ENCODE results near the gene CCNG2. TPM values are rescaled to one million over a fixed set of nuclear protein-coding genes. Genes with fewer than 3 reads are reported as not detected.

CCNG2 gene
- total and polyA plus RNA-seq, 9 of the 15 experiments (the other 6 are each of a cell fraction or from before 2014, with no cell fraction given), result 0.49 to 6.6 (median 2.9) TPM

- TF ChIP-seq, protein P1, sequence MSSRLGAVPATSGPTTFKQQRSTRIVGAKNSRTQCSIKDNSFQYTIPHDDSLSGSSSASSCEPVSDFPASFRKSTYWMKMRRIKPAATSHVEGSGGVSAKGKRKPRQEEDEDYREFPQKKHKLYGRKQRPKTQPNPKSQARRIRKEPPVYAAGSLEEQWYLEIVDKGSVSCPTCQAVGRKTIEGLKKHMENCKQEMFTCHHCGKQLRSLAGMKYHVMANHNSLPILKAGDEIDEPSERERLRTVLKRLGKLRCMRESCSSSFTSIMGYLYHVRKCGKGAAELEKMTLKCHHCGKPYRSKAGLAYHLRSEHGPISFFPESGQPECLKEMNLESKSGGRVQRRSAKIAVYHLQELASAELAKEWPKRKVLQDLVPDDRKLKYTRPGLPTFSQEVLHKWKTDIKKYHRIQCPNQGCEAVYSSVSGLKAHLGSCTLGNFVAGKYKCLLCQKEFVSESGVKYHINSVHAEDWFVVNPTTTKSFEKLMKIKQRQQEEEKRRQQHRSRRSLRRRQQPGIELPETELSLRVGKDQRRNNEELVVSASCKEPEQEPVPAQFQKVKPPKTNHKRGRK (tag; IDR thresholded peaks at IDR 0.05), result no peak
- TF ChIP-seq SLC30A9 (CRISPR knock-in tag; IDR thresholded peaks at IDR 0.05) (no peak), MCM3 (IDR thresholded peaks at IDR 0.05) (no peak), TCFL5 (CRISPR knock-in tag; conservative IDR thresholded peaks at IDR 0.05) (no peak), ZNF41 (CRISPR knock-in tag; conservative IDR thresholded peaks at IDR 0.05) (no peak), GABPA (tag; conservative IDR thresholded peaks at IDR 0.05; ENCODE audit: low read depth) (no peak)
Measured at GRCh38 chr4:77159806-77160205, 2.8 kb downstream of the CCNG2 start (continued).

DNA sequence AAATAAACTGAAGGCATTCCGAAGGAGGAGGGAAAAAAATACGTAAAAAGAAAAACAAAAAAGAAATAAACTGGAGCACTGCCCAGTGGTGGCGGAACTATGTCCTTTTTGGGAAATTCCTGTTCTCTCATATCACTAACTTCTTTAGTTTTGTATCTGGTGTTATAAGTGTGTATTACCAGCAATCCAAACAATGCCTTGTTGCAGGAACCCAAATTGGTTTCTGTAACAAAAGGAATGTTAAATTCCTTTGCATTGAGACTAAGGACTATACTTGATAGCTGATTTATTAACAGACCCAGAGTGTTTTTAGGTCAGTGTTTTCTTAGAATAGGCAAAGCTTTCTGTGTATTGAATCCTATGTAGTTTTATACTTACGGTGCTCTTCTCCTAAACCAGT, 6.6 kb downstream of the CCNG2 start:
- FAIRE-seq, result no peak
- TF ChIP-seq ARID1B (IDR thresholded peaks at IDR 0.05) (no peak), E2F6 (IDR thresholded peaks at IDR 0.05; ENCODE audit: borderline replicate concordance in 1 of 2, extremely low read depth in 1 of 2, insufficient read depth in 1 of 2, insufficient read length in 1 of 2, low read depth in 1 of 2, low read length in 1 of 2, poor library complexity in 1 of 2, severe bottlenecking in 1 of 2) (no peak), KLF13 (tag; IDR thresholded peaks at IDR 0.05; ENCODE audit: borderline replicate concordance, low read depth) (no peak), GABPB2 (CRISPR knock-in tag; conservative IDR thresholded peaks at IDR 0.05) (no peak), E2F5 (CRISPR knock-in tag; IDR thresholded peaks at IDR 0.05) (no peak), MAFF (IDR thresholded peaks at IDR 0.05; ENCODE audit: low read length) (no peak), MYC (IDR thresholded peaks at IDR 0.05; ENCODE audit: low read depth, low read length) (no peak), MYC (CRISPR knock-in tag; IDR thresholded peaks at IDR 0.05; ENCODE audit: borderline replicate concordance, low read depth) (no peak), ELF4 (CRISPR knock-in tag; IDR thresholded peaks at IDR 0.05) (no peak), MCM3 (IDR thresholded peaks at IDR 0.05) (no peak), ESRRB (CRISPR knock-in tag; IDR thresholded peaks at IDR 0.05; ENCODE audit: borderline replicate concordance) (no peak), NR1H2 (CRISPR knock-in tag; IDR thresholded peaks at IDR 0.05) (no peak), ZBTB2 (IDR thresholded peaks at IDR 0.05) (no peak)

More for the DNA sequence above, 6.6 kb downstream of the CCNG2 start:
- H3K4me3 ChIP-seq, result no peak overlapping the region
- WGBS (ENCODE audit: insufficient coverage, low coverage, missing lambda C conversion rate), result 74% methylated on average over 4 of the region's 4 CpGs
- H3K9me3 ChIP-seq (replicated peaks; ENCODE audit: control insufficient read depth, insufficient read depth, low read depth, low read length), result no peaks in the 10 kb centered on the region
- H3K4me1 ChIP-seq (replicated peaks in 1 of 2; ENCODE audit: control insufficient read depth in 2 of 2, insufficient read depth in 2 of 2, low read length in 2 of 2), result no peaks in the 10 kb centered on the region; a peak in 2 of 5 replicates
- ChIA-PET POLR2A (no interaction called here), CTCF (ENCODE audit: low intra/inter-chr PET ratio) (no interaction called here)
- no peaks in the 10 kb centered on the region for H3K9me1 ChIP-seq (ENCODE audit: control insufficient read depth, insufficient read depth, low read length)
- H3K4me2 ChIP-seq (ENCODE audit: insufficient read depth, low read length), result no peak overlapping the region
- DNase-seq (ENCODE audit: extremely low read depth in 1 of 4, low spot score in 3 of 4) (no peak), ATAC-seq (no peak)
- H4K20me1 ChIP-seq (replicated peaks; ENCODE audit: control insufficient read depth, insufficient read depth, low read length), result no peaks in the 10 kb centered on the region
- H3K79me2 ChIP-seq (ENCODE audit: control insufficient read depth, insufficient read depth, low read length), result no peaks in the 10 kb centered on the region
- BruUV-seq (replicated peaks), result no TSS peak
- H3K9ac ChIP-seq (ENCODE audit: insufficient read depth in 1 of 2, low read depth in 2 of 2, low read length in 2 of 2), result no peak overlapping the region
- intact Hi-C loops (cut with micrococcal nuclease) (no loop called here), in situ Hi-C loops (cut with MboI) (no loop called here)
- H2AFZ ChIP-seq (ENCODE audit: low read depth, low read length), result no peak overlapping the region
- H3K36me3 ChIP-seq (ENCODE audit: control insufficient read depth, insufficient read depth, low read length), result 0 out of 3 replicates have a peak, but pooled peaks cover 3% of the 10 kb centered on the region
- H3K27me3 ChIP-seq (ENCODE audit: control insufficient read depth in 2 of 2, insufficient read depth in 2 of 2, low read length in 2 of 2), result no peaks in the 10 kb centered on the region
- no peak overlapping the region for H3K27ac ChIP-seq (ENCODE audit: extremely low read depth, low read depth, low read length)
